ENCODE measurements around the gene M1AP. TPM values are rescaled to one million over a fixed set of nuclear protein-coding genes. Genes with fewer than 3 reads are reported as not detected.

The M1AP gene, protein sequence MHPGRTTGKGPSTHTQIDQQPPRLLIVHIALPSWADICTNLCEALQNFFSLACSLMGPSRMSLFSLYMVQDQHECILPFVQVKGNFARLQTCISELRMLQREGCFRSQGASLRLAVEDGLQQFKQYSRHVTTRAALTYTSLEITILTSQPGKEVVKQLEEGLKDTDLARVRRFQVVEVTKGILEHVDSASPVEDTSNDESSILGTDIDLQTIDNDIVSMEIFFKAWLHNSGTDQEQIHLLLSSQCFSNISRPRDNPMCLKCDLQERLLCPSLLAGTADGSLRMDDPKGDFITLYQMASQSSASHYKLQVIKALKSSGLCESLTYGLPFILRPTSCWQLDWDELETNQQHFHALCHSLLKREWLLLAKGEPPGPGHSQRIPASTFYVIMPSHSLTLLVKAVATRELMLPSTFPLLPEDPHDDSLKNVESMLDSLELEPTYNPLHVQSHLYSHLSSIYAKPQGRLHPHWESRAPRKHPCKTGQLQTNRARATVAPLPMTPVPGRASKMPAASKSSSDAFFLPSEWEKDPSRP
- 5.5 and 7.6 TPM in 2 replicates for total RNA-seq (2021)
- long read RNA-seq, transcript M1AP-209 (10 exons, 2,531 nt) = major isoform, 6 of 24 reads
- long read RNA-seq, partial matches to known transcripts = 4 of 24 reads
- long read RNA-seq, other reads (novel, unspliced or antisense) = 10 of 24 reads

DNA sequence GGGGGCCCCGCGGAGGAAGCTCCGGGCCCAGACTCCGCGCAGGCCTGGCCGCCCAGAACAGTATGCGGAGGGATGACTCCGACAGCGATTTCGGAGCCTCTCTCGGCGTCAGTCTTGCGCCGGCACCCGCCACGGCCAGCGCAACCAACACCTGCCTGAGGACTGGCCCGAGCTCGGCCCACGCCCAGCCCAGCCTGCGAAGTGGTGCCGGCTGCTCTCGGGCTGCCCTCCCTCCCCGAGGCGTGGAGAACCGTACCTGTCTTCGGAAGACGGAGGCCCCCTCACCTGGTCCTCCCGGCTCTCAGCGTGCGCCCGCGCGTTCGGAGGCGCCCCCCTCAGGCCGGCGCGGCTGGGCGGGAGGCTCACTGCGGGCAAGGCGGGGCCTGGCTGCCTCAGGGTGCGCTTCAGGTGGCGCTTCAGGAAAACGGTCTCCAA, at the start of gene M1AP:
TSS of gene M1AP (minus strand) at position 322 of the 435 bp plus-strand sequence. CDS start 8,055 bp downstream, outside the sequence.
- WGBS (ENCODE audit: extremely low coverage, insufficient read length, low lambda C conversion rate) = no CpG with 5 or more reads among the region's 45 CpGs
- Mint-ChIP-seq H3K27me3 (ENCODE audit: low read depth) (peaks cover 19% of the 10 kb centered on the region), H3K36me3 (ENCODE audit: insufficient read depth in 1 of 3, low read depth in 3 of 3) (peaks cover 0 to 5% (median 0%) of the 10 kb centered on the region in 3 experiments; a peak in 2 of 7 replicates), H3K27ac (no peak within 1 kb of the TSS), H3K4me3 (peak within 1 kb of the TSS; percentile 48 to 72), H3K9me3 (peaks cover 2 to 17% of the 10 kb centered on the region in 2 experiments; a peak in 2 of 5 replicates), H3K4me1 (peaks cover 16 to 18% of the 10 kb centered on the region in 2 experiments)
- H3K9ac ChIP-seq (ENCODE audit: extremely low read depth, insufficient read length, low read length) = no peak within 1 kb of the TSS
- no peaks in the 10 kb centered on the region for H3K9me3 ChIP-seq (ENCODE audit: control insufficient read depth, low read depth, low read length)
- no peak within 1 kb of the TSS for H2AK5ac ChIP-seq (ENCODE audit: insufficient read length, low read length)
- H3K4me2 ChIP-seq (ENCODE audit: insufficient read depth, insufficient read length, low read length) = peak within 1 kb of the TSS; percentile 40
- H2BK120ac ChIP-seq (ENCODE audit: low read depth, low read length, poor library complexity, severe bottlenecking) = no peak within 1 kb of the TSS
- no peaks in the 10 kb centered on the region for H4K20me1 ChIP-seq (ENCODE audit: control insufficient read depth, insufficient read depth, insufficient read length)
- H3K56ac ChIP-seq (ENCODE audit: insufficient read length, low read depth, low read length) = no peak within 1 kb of the TSS
- H2BK12ac ChIP-seq (ENCODE audit: insufficient read length, low read depth, low read length) = no peak within 1 kb of the TSS
- no peaks in the 10 kb centered on the region for H3K79me2 ChIP-seq (ENCODE audit: insufficient read depth, low read length)
- no peak within 1 kb of the TSS for H3K27ac ChIP-seq (ENCODE audit: insufficient read length, low read depth, low read length)
- H4K5ac ChIP-seq (ENCODE audit: insufficient read length, low read depth, low read length) = no peak within 1 kb of the TSS
- H3K27me3 ChIP-seq (ENCODE audit: insufficient read depth, low read length) = no peaks in the 10 kb centered on the region
- no peak within 1 kb of the TSS for H2BK5ac ChIP-seq (ENCODE audit: insufficient read length, low read length)
- H2AFZ ChIP-seq (ENCODE audit: low read length) = no peak within 1 kb of the TSS
- H3T11ph ChIP-seq (ENCODE audit: low read length) = no peak within 1 kb of the TSS
- H2BK15ac ChIP-seq (ENCODE audit: low read depth, low read length) = no peak within 1 kb of the TSS
- H3K4ac ChIP-seq (ENCODE audit: low read depth, low read length) = no peak within 1 kb of the TSS
- peak within 1 kb of the TSS; percentile 80 for H3K18ac ChIP-seq (ENCODE audit: insufficient read length, low read depth, low read length)
- no peaks in the 10 kb centered on the region for H3K23me2 ChIP-seq (ENCODE audit: insufficient read length, low read depth, low read length, poor library complexity, severe bottlenecking)
- TF ChIP-seq CTCF (conservative IDR thresholded peaks at IDR 0.05) = peak; percentile 67
- H3K79me1 ChIP-seq (ENCODE audit: insufficient read depth, low read depth, low read length, poor library complexity, severe bottlenecking) = no peaks in the 10 kb centered on the region
- DNase-seq = peak; percentile 81
- no peak within 1 kb of the TSS for H3K23ac ChIP-seq (ENCODE audit: insufficient read length, low read depth, low read length)
- no peak within 1 kb of the TSS for H4K91ac ChIP-seq (ENCODE audit: insufficient read length, low read depth, low read length)
- H3K14ac ChIP-seq (ENCODE audit: insufficient read depth, low read length) = 0 out of 2 replicates have a peak within 1 kb of the TSS, but pooled peaks have one; percentile 55
- no peak within 1 kb of the TSS for H4K8ac ChIP-seq (replicated peaks; ENCODE audit: insufficient read length, low read depth, low read length)
- H2BK20ac ChIP-seq (ENCODE audit: low read depth, low read length, poor library complexity, severe bottlenecking) = no peak within 1 kb of the TSS
- H3K4me1 ChIP-seq (ENCODE audit: insufficient read depth, low read length) = no peaks in the 10 kb centered on the region
